Brain microvascular endothelial cell (primary cell): Measurements from ENCODE around the gene SLC25A18.

Source experiments
- DNase-seq: peaks from one replicate; pipeline ENCODE4 v3.0.0-alpha.2; 2020
- H3K27ac ChIP-seq: fragments of 250-450 bp; sonication (Bioruptor Pico); 2 replicates; pipeline ENCODE4 v1.5.1; 2020; ENCODE audit warnings: mild to moderate bottlenecking, moderate library complexity
- H3K27me3 ChIP-seq: fragments of 250-450 bp; sonication (Bioruptor Pico); replicated peaks from 2 replicates; pipeline ENCODE4 v1.5.1; 2020; ENCODE audit warnings: mild to moderate bottlenecking
- H3K36me3 ChIP-seq: fragments of 250-450 bp; sonication (Bioruptor Pico); replicated peaks from 2 replicates; pipeline ENCODE4 v1.5.1; 2020; ENCODE audit warnings: mild to moderate bottlenecking
- H3K4me3 ChIP-seq: 2 replicates; pipeline ENCODE4 v1.5.1; 2011; ENCODE audit warnings: low read depth, mild to moderate bottlenecking, control low read depth, low read length, moderate library complexity
- CTCF ChIP-seq: IDR thresholded peaks from 2 replicates; pipeline ENCODE4 v1.5.1; 2011; ENCODE audit warnings: low read depth, mild to moderate bottlenecking, moderate library complexity, low read length, control low read depth, inconsistent platforms; ENCODE audit errors: missing control alignments
- in situ Hi-C: cut with HindIII; loops from 2 replicates; pipeline ENCODE4 v1.10.0; 2017; ENCODE audit warnings: low sequenced_read_pairs, low pct_ligation_motif_present

SLC25A18 gene

GRCh38 chr22:17536269-17536668 is 27.0 kb upstream of the SLC25A18 start:
- in situ Hi-C loops: no loop called here
- H3K4me3 ChIP-seq: no peak overlapping the region
- no peak for DNase-seq
- H3K36me3 ChIP-seq: no peaks in the 10 kb centered on the region
- no peaks in the 10 kb centered on the region for H3K27me3 ChIP-seq
- no peak overlapping the region for H3K27ac ChIP-seq
- no peak for TF ChIP-seq CTCF

GRCh38 chr22:17537155-17537554 is 26.1 kb upstream of the SLC25A18 start:
- Histone ChIP-seq H3K27ac (no peak overlapping the region), H3K4me3 (no peak overlapping the region), H3K36me3 (no peaks in the 10 kb centered on the region), H3K27me3 (no peaks in the 10 kb centered on the region)
- no peak for DNase-seq
- TF ChIP-seq CTCF: no peak
- in situ Hi-C loops: no loop called here

GRCh38 chr22:17540481-17540880 is 22.8 kb upstream of the SLC25A18 start:
- in situ Hi-C loops: no loop called here
- no peak for DNase-seq
- no peak overlapping the region for H3K27ac ChIP-seq
- no peaks in the 10 kb centered on the region for H3K36me3 ChIP-seq
- no peaks in the 10 kb centered on the region for H3K27me3 ChIP-seq
- TF ChIP-seq CTCF: peak; percentile 19
- no peak overlapping the region for H3K4me3 ChIP-seq

- Histone ChIP-seq H3K4me3 (no peak overlapping the region), H3K27ac (no peak overlapping the region), H3K27me3 (no peaks in the 10 kb centered on the region), H3K36me3 (no peaks in the 10 kb centered on the region)
- no peak for TF ChIP-seq CTCF
- no peak for DNase-seq
- in situ Hi-C loops: no loop called here
Observed at GRCh38 chr22:17541476-17541875, 21.8 kb upstream of the SLC25A18 start.

- Histone ChIP-seq H3K27ac (no peak overlapping the region), H3K36me3 (no peaks in the 10 kb centered on the region), H3K4me3 (no peak overlapping the region), H3K27me3 (no peaks in the 10 kb centered on the region)
- TF ChIP-seq CTCF: no peak
- no peak for DNase-seq
- in situ Hi-C loops: no loop called here
Observed at GRCh38 chr22:17542452-17542851, 20.8 kb upstream of the SLC25A18 start.

GRCh38 chr22:17548010-17548755 is 15.1 kb upstream of the SLC25A18 start:
- no peak for TF ChIP-seq CTCF
- no peak overlapping the region for H3K27ac ChIP-seq
- no peak overlapping the region for H3K4me3 ChIP-seq
- in situ Hi-C loops: no loop called here
- H3K36me3 ChIP-seq: no peaks in the 10 kb centered on the region
- H3K27me3 ChIP-seq: no peaks in the 10 kb centered on the region
- DNase-seq: no peak
